ENCODE results near the gene RHOBTB1. TPM values are rescaled to one million over a fixed set of nuclear protein-coding genes. Genes with fewer than 3 reads are reported as not detected.

The RHOBTB1 gene
- total and polyA plus RNA-seq, 4 donors, result 5.1 to 22.8 (median 12.2) TPM

GRCh38 chr10:60896810-60897209 is 47.2 kb downstream of the RHOBTB1 start:
- ATAC-seq (ENCODE audit: low FRiP score) (no peak), DNase-seq (no peak)
- Histone ChIP-seq H3K27ac (ENCODE audit: low read depth in 1 of 2, low read length in 2 of 2) (no peak overlapping the region), H3K36me3 (ENCODE audit: control insufficient read depth in 1 of 2, insufficient read depth in 2 of 2, low read length in 1 of 2) (no peaks in the 10 kb centered on the region), H3K27me3 (ENCODE audit: control insufficient read depth in 1 of 2, insufficient read depth in 2 of 2, low read length in 1 of 2) (no peaks in the 10 kb centered on the region), H3K9me3 (ENCODE audit: control insufficient read depth, low read length) (no peaks in the 10 kb centered on the region), H3K4me3 (ENCODE audit: low read length in 2 of 2) (no peak overlapping the region), H3K4me1 (ENCODE audit: control insufficient read depth in 1 of 2, insufficient read depth in 2 of 2, low read length in 2 of 2) (peaks cover 0 to 3% of the 10 kb centered on the region in 2 donors)
- WGBS, 2 donors, result 0 to 7% methylated on average over 2 of the region's 2 CpGs
- intact Hi-C loops (cut with DNase I), result no loop called here

DNA sequence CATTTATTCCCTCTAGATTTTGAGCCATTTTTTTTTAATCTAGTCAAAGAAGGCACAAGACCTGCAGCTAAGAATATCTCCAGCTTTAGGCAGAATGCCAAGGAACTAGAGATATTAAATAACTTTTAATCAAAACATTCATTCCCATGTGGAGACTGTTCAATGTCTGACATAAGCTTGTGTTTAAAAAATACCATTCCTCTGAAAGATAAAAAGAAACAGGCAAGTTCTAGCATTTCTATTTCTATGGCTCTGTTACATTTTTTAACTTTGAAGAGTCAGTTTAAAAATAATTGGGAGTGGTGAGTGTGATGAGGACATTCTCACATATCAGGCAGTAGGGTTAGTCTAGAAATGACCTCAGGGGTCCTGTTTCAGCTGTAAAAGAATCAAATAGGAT is 48.0 kb downstream of the RHOBTB1 start:
- DNase-seq, result no peak
- no peak for ATAC-seq (ENCODE audit: low FRiP score)
- intact Hi-C loops (cut with DNase I), result no loop called here
- no peaks in the 10 kb centered on the region for H3K9me3 ChIP-seq (ENCODE audit: control insufficient read depth, low read length)
- H3K27ac ChIP-seq (ENCODE audit: low read depth in 1 of 2, low read length in 2 of 2), result no peak overlapping the region
- no peaks in the 10 kb centered on the region for H3K27me3 ChIP-seq (ENCODE audit: control insufficient read depth in 1 of 2, insufficient read depth in 2 of 2, low read length in 1 of 2)
- no peak overlapping the region for H3K4me3 ChIP-seq (ENCODE audit: low read length in 2 of 2)
- H3K36me3 ChIP-seq (ENCODE audit: control insufficient read depth in 1 of 2, insufficient read depth in 2 of 2, low read length in 1 of 2), result no peaks in the 10 kb centered on the region
- peaks cover 0 to 3% of the 10 kb centered on the region in 2 donors for H3K4me1 ChIP-seq (ENCODE audit: control insufficient read depth in 1 of 2, insufficient read depth in 2 of 2, low read length in 2 of 2)

DNA sequence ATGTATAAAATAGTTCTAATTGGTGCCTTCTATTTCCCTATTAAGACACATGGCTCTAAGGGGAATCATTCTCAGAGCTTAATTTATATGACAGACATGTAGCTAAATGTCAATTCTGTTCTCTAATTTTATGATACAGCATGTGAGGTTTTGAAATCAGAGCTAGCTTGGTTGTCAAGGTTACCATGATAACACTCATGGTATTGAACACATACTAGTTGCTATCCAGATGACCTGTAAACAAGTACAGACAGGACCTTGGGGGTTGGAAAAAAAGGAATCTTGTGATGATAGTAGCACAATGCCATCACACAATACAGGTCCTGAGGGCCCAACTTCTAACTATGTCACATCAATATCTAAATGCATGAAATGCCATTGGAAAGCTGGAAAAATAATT is 49.2 kb downstream of the RHOBTB1 start:
- Histone ChIP-seq H3K4me1 (ENCODE audit: control insufficient read depth in 1 of 2, insufficient read depth in 2 of 2, low read length in 2 of 2) (peaks cover 0 to 3% of the 10 kb centered on the region in 2 donors), H3K4me3 (ENCODE audit: low read length in 2 of 2) (no peak overlapping the region), H3K9me3 (ENCODE audit: control insufficient read depth, low read length) (no peaks in the 10 kb centered on the region), H3K27me3 (ENCODE audit: control insufficient read depth in 1 of 2, insufficient read depth in 2 of 2, low read length in 1 of 2) (no peaks in the 10 kb centered on the region), H3K27ac (ENCODE audit: low read depth in 1 of 2, low read length in 2 of 2) (no peak overlapping the region), H3K36me3 (ENCODE audit: control insufficient read depth in 1 of 2, insufficient read depth in 2 of 2, low read length in 1 of 2) (no peaks in the 10 kb centered on the region)
- intact Hi-C loops (cut with DNase I), result no loop called here
- ATAC-seq (ENCODE audit: low FRiP score), result no peak
- DNase-seq, result no peak

DNA sequence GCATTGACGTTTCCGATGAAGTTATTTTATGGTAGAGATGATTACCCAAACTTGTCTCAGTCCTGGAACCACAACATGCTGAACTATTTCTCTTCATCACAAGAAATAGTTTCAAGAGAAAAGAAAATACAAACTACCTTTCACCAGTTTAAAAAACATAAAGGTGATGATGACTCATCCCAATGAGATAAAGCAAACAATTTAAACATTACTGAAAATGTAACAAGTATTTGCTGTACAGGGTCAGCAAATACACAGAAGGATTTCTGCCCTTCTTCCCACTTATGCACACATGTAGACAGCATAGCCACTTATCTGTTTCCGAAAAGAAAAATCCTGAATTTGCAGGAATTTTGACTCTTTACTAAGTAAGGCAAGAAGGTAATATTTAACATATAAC is 50.8 kb downstream of the RHOBTB1 start:
- H3K27ac ChIP-seq (ENCODE audit: low read depth in 1 of 2, low read length in 2 of 2), result no peak overlapping the region

GRCh38 chr10:60892571-60892970 is 51.4 kb downstream of the RHOBTB1 start:
- Histone ChIP-seq H3K4me3 (ENCODE audit: low read length in 2 of 2) (no peak overlapping the region), H3K4me1 (ENCODE audit: control insufficient read depth in 1 of 2, insufficient read depth in 2 of 2, low read length in 2 of 2) (peaks cover 0 to 3% of the 10 kb centered on the region in 2 donors), H3K27me3 (ENCODE audit: control insufficient read depth in 1 of 2, insufficient read depth in 2 of 2, low read length in 1 of 2) (no peaks in the 10 kb centered on the region), H3K36me3 (ENCODE audit: control insufficient read depth in 1 of 2, insufficient read depth in 2 of 2, low read length in 1 of 2) (peaks cover 0 to 3% of the 10 kb centered on the region in 2 donors), H3K27ac (ENCODE audit: low read depth in 1 of 2, low read length in 2 of 2) (no peak overlapping the region), H3K9me3 (ENCODE audit: control insufficient read depth, low read length) (no peaks in the 10 kb centered on the region)
- 93 to 95% methylated on average over 8 of the region's 8 CpGs for WGBS, 2 donors
- DNase-seq (no peak), ATAC-seq (ENCODE audit: low FRiP score) (no peak)
- intact Hi-C loops (cut with DNase I), result no loop called here

More for the DNA sequence above, 50.8 kb downstream of the RHOBTB1 start:
- Histone ChIP-seq H3K36me3 (ENCODE audit: control insufficient read depth in 1 of 2, insufficient read depth in 2 of 2, low read length in 1 of 2) (peaks cover 0 to 3% of the 10 kb centered on the region in 2 donors), H3K27me3 (ENCODE audit: control insufficient read depth in 1 of 2, insufficient read depth in 2 of 2, low read length in 1 of 2) (no peaks in the 10 kb centered on the region), H3K4me3 (ENCODE audit: low read length in 2 of 2) (no peak overlapping the region), H3K9me3 (ENCODE audit: control insufficient read depth, low read length) (no peaks in the 10 kb centered on the region), H3K4me1 (ENCODE audit: control insufficient read depth in 1 of 2, insufficient read depth in 2 of 2, low read length in 2 of 2) (peaks cover 0 to 3% of the 10 kb centered on the region in 2 donors)
- DNase-seq (no peak), ATAC-seq (ENCODE audit: low FRiP score) (no peak)
- intact Hi-C loops (cut with DNase I), result no loop called here
- WGBS, 2 donors, result 96 to 99% methylated on average over 3 of the region's 3 CpGs

DNA sequence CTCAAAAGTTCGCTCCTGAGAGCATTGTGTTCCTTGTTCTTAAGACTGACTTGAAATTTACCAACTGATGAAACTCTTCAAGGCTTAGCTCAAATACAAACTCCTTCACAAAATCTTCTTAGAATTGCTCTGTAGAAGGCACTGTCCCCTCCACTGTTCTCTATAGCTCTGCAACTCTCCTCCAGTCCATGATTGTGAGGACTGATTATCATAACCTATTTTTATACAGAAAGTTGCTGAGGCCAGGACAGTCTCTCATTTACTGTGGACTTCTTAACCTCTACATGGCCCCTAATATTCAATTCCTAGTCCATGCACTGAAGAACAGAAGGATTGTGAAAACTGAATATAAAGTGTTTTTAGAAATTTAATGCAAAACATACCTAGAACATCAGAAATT is 53.2 kb downstream of the RHOBTB1 start:
- no peak for ATAC-seq (ENCODE audit: low FRiP score)
- Histone ChIP-seq H3K27me3 (ENCODE audit: control insufficient read depth in 1 of 2, insufficient read depth in 2 of 2, low read length in 1 of 2) (no peaks in the 10 kb centered on the region), H3K36me3 (ENCODE audit: control insufficient read depth in 1 of 2, insufficient read depth in 2 of 2, low read length in 1 of 2) (peaks cover 0 to 3% of the 10 kb centered on the region in 2 donors), H3K4me1 (ENCODE audit: control insufficient read depth in 1 of 2, insufficient read depth in 2 of 2, low read length in 2 of 2) (no peaks in the 10 kb centered on the region), H3K4me3 (ENCODE audit: low read length in 2 of 2) (no peak overlapping the region), H3K27ac (ENCODE audit: low read depth in 1 of 2, low read length in 2 of 2) (no peak overlapping the region), H3K9me3 (ENCODE audit: control insufficient read depth, low read length) (no peaks in the 10 kb centered on the region)
- no peak for DNase-seq
- 99 to 100% methylated on average over 1 of the region's 1 CpG for WGBS, 2 donors
- intact Hi-C loops (cut with DNase I), result no loop called here

- H3K4me3 ChIP-seq (ENCODE audit: low read length in 2 of 2), result no peak overlapping the region
- H3K36me3 ChIP-seq (ENCODE audit: control insufficient read depth in 1 of 2, insufficient read depth in 2 of 2, low read length in 1 of 2), result peaks cover 0 to 8% of the 10 kb centered on the region in 2 donors
- 68 to 71% methylated on average over 6 of the region's 6 CpGs for WGBS, 2 donors
- no peaks in the 10 kb centered on the region for H3K27me3 ChIP-seq (ENCODE audit: control insufficient read depth in 1 of 2, insufficient read depth in 2 of 2, low read length in 1 of 2)
- no peak for DNase-seq
- H3K9me3 ChIP-seq (ENCODE audit: control insufficient read depth, low read length), result no peaks in the 10 kb centered on the region
- H3K4me1 ChIP-seq (ENCODE audit: control insufficient read depth in 1 of 2, insufficient read depth in 2 of 2, low read length in 2 of 2), result peaks cover 0 to 3% of the 10 kb centered on the region in 2 donors
- no peak overlapping the region for H3K27ac ChIP-seq (ENCODE audit: low read depth in 1 of 2, low read length in 2 of 2)
- intact Hi-C loops (cut with DNase I), result no loop called here
- ATAC-seq (ENCODE audit: low FRiP score), result no peak
Measured at GRCh38 chr10:60883187-60883586, 60.8 kb downstream of the RHOBTB1 start.

- DNase-seq (no peak), ATAC-seq (ENCODE audit: low FRiP score) (no peak)
- Histone ChIP-seq H3K36me3 (ENCODE audit: control insufficient read depth in 1 of 2, insufficient read depth in 2 of 2, low read length in 1 of 2) (peaks cover 2 to 3% of the 10 kb centered on the region in 2 donors), H3K4me3 (ENCODE audit: low read length in 2 of 2) (no peak overlapping the region), H3K27me3 (ENCODE audit: control insufficient read depth in 1 of 2, insufficient read depth in 2 of 2, low read length in 1 of 2) (no peaks in the 10 kb centered on the region), H3K9me3 (ENCODE audit: control insufficient read depth, low read length) (no peaks in the 10 kb centered on the region), H3K4me1 (ENCODE audit: control insufficient read depth in 1 of 2, insufficient read depth in 2 of 2, low read length in 2 of 2) (peaks cover 0 to 1% of the 10 kb centered on the region in 2 donors), H3K27ac (ENCODE audit: low read depth in 1 of 2, low read length in 2 of 2) (no peak overlapping the region)
- WGBS, 2 donors, result 88 to 89% methylated on average over 3 of the region's 3 CpGs
- intact Hi-C loops (cut with DNase I), result no loop called here
Measured at GRCh38 chr10:60878224-60878623, 65.8 kb downstream of the RHOBTB1 start.

GRCh38 chr10:60877777-60878120 is 66.2 kb downstream of the RHOBTB1 start:
- Histone ChIP-seq H3K9me3 (ENCODE audit: control insufficient read depth, low read length) (no peaks in the 10 kb centered on the region), H3K36me3 (ENCODE audit: control insufficient read depth in 1 of 2, insufficient read depth in 2 of 2, low read length in 1 of 2) (peaks cover 2 to 3% of the 10 kb centered on the region in 2 donors), H3K27ac (ENCODE audit: low read depth in 1 of 2, low read length in 2 of 2) (no peak overlapping the region), H3K4me1 (ENCODE audit: control insufficient read depth in 1 of 2, insufficient read depth in 2 of 2, low read length in 2 of 2) (peaks cover 0 to 1% of the 10 kb centered on the region in 2 donors), H3K27me3 (ENCODE audit: control insufficient read depth in 1 of 2, insufficient read depth in 2 of 2, low read length in 1 of 2) (no peaks in the 10 kb centered on the region), H3K4me3 (ENCODE audit: low read length in 2 of 2) (no peak overlapping the region)
- 88% methylated on average over 2 of the region's 2 CpGs for WGBS, 2 donors
- intact Hi-C loops (cut with DNase I), result no loop called here
- ATAC-seq (ENCODE audit: low FRiP score) (no peak), DNase-seq (no peak)
